ENCODE data around the gene CDHR2.
"Not testable (repeated sequence)": the region's sequence is repeated elsewhere in the genome, so short reads cannot be mapped to it uniquely, and the experiment has no call there.

CDHR2 gene

DNA sequence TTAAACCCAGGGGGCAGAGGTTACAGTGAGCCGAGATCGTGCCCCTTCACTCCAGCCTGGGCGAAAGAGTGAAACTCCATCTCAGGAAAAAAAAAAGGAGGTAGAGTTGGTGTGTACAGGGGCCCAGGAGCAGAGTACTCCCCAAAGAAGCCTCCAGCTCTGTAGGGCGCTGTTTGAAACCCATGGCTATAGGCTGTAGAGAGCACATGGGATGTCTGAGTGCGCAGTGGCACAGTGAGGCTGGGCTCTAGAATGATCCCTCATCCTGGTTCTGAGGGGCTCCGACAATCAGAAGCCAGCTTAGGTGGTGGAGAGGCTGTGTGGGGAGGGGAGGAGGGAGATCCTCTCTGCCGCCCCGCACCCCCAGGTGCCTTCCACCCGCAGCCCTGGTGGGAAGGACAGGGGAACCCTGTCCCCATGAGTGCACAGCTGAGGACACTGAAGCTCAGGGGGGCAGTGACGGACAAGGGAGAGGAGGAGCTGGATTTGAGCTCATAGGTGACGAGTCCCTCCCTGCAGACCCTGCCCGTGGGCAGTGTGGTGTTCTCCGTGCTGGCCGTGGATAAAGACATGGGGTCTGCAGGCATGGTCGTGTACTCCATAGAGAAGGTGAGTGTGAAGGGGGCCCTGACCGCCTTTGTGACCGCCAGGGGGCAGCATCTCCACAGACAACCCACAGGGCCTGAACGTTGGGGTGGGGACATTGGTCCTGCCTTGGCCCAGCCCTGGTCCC is 24.6 kb downstream of the CDHR2 start:
- no peak for DNase-seq (ENCODE audit: low spot score)

DNA sequence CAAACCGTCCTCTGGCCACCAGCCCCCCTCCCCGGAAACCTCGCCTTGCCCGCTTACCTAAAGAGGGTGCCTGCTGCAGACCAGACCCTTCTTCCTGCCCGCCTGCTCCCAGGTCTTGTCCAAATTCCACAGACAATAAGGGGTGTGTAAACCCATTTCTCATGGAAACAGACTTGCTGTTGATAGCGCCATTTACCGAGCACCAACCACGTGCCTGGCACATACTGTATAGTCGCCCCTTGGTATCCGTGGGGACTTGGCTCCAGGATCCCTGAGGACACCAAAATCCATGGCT is 25.1 kb downstream of the CDHR2 start:
- DNase-seq (ENCODE audit: low spot score) = no peak

DNA sequence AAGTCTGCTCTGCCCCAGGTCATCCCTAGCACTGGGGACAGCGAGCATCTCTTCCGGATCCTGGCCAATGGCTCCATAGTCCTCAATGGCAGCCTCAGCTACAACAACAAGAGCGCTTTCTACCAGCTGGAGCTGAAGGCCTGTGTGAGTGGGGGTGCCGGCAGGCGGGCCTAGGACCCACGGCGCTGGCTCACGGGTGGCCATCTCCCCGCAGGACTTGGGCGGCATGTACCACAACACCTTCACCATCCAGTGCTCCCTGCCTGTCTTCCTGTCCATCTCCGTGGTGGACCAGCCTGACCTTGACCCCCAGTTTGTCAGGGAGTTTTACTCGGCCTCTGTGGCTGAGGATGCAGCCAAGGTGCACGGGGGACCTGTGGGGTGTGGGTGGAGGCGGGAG is 25.9 kb downstream of the CDHR2 start:
- DNase-seq (ENCODE audit: low spot score) = no peak

DNA sequence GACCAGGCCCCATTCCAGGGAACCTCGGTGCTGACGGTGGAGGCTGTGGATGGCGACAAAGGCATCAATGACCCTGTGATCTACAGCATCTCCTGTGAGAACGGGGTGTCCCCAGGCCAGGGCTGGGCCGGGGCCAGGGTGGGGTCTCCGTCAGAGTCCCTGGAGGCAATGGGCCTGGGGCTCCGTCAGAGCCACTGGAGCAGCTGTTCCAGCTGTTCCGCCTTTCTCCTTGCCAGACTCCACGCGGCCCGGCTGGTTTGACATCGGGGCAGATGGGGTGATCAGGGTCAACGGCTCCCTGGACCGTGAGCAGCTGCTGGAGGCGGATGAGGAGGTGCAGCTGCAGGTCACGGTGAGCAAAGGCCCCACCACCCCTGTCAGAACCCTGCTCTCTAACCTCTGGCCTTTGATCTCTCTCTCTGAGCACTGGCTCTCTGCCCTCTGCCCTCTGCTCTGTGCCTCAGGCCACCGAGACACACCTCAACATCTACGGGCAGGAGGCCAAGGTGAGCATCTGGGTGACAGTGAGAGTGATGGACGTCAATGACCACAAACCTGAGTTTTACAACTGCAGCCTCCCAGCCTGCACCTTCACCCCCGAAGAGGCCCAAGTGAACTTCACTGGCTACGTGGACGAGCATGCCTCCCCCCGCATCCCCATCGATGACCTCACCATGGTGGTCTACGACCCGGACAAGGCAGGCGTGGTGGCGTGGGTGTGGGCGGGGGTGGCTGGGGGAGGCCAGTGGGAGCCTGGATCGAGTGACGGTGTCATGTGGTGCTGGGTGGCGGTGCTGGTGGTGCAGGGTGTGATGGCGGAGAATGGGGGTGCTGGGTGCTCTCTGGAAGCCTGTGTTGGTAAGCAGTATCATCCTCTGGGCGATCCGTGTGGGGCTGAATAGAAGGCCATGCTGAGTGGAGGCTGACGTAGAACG is 26.6 kb downstream of the CDHR2 start:
- no peak for DNase-seq (ENCODE audit: low spot score)

DNA sequence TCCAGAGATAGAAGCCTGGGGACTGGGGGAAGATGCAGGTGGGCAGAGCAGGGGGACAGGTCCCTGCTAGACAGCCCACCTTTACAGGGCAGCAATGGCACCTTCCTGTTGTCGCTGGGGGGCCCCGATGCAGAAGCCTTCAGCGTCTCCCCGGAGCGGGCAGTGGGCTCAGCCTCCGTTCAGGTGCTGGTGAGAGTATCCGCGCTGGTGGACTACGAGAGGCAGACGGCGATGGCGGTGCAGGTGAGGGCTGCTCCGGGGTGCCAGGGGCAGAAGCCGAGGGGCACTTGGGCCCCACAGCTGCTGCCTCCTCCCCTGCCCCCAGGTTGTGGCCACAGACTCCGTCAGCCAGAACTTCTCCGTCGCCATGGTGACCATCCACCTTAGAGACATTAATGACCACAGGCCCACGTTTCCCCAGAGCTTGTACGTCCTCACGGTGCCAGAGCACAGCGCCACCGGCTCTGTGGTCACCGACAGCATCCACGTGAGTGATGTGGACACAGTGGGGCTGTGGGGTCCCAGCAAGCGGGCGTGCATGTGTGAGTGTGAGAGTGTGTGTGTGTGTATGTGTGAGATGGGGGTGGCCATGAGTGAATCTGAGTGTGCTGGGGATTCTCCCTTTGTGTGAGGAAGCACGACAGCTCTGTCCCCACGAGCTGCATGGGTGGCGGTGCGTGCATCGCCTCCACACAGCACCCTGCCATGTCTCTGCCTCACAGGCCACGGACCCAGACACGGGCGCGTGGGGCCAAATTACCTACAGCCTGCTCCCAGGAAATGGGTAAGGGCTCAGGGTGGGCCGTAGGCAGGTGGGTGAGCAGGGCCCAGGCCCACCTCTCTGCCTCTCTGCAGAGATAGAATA is 28.4 kb downstream of the CDHR2 start:
- no peak for DNase-seq (ENCODE audit: low spot score)

DNA sequence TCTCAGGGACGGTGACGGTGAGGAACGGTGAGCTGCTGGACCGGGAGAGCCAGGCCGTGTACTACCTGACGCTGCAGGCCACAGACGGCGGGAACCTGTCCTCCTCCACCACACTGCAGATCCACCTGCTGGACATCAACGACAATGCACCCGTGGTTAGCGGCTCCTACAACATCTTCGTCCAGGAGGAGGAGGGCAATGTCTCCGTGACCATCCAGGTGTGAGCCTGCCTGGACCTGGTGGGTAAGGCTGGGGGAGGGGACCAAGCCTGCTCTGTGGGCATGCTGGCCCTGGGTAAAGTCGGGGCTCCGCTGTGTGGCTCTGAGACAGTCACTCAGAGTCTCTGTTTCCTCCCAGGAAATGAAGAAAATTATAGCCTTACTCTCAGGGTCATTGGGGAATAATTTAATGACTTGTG is 29.3 kb downstream of the CDHR2 start:
- no peak for DNase-seq (ENCODE audit: low spot score)

DNA sequence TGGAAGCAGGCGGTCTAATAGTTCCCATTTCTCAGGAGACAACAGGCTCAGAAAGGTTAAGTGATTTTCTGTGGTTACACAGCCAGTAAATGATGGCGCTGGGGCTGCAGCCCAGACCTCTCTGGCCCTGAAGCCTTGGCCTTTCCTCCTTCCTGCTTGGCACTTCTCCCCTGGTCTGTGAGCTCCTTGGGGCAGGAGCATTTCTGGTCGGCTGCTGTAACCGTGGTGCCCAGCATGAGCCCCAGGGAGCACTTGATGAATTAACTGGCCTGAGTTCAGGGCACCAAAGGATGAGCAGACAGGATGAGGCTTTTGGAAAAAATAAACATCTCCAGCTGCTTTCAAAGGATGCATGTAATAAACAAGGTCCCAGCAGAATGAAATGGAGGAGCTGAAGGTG is 30.2 kb downstream of the CDHR2 start:
- DNase-seq (ENCODE audit: low spot score) = no peak

DNA sequence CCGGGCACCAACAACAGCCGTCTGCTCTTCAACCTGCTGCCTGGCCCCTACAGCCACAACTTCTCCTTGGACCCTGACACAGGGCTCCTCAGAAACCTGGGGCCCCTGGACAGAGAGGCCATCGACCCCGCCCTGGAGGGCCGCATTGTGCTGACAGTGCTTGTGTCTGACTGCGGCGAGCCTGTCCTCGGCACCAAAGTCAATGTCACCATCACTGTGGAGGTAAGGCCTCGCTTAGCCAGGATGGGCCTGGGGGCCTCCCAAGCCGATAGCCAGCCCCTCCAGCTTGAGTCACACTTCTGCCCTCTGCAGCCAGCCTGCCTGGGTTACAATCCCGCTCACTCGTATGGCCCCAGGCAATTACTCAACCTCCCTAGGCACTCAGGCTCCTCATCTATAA is 32.2 kb downstream of the CDHR2 start:
- DNase-seq (ENCODE audit: low spot score) = no peak

DNA sequence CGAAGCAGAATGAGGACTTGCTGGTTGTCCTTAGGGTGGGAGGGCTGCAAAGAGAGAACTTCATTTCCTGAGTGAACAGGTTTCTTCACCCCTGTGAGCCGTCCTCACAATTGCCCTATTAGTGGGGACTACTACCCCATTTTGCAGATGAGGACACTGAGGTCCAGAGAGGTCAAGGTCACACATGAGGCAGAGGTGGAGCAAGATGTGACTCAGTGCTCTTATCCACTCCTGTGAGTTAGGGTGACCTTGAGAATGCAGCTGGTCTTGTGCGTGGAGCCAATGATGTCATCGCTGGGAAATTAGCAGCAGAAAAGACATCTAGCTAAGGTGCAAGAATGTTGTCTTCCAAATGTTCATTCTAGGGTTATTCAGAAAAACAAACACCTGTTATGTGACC is 33.9 kb downstream of the CDHR2 start:
- no peak for DNase-seq (ENCODE audit: low spot score)

DNA sequence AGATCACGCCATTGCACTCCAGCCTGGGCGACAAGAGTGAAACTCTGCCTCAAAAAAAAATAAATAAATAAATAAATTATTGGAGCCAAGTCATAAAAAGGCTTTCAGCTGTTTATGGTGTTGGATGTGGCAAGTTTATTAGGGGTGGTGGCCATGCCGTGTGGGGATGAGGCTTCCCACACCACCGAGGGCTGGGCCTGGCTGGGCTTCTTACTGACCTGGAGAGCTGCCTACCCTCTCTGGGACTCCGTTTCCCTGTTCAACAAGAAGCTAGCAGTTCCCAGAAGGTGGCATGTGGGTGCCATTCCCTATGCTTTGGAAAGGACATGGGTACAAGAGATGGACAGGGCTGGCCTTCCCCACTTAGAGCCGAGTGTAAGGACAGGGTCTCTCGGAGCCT is 38.3 kb downstream of the CDHR2 start:
- no peak for DNase-seq (ENCODE audit: low spot score)

DNA sequence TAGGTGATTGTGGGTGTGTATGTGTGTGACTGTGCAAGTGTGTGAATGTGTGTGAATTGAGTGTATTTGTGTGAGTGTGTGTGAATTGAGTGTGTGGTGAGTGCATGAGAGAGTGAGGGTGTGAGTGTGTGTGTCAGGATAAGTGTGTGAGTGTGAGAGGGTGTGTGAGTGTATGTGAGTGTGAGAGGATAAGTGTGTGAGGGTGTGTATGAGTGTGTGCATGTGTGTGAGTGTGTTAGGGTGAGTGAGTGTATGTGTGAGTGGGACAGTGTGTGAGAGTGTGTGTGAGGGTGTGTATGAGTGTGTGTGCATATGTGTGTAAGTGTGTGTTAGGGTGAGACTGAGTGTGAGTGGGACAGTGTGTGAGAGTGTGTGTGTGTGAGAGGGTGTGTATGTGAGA is 39.2 kb downstream of the CDHR2 start:
- no peak for DNase-seq (ENCODE audit: low spot score)

DNA sequence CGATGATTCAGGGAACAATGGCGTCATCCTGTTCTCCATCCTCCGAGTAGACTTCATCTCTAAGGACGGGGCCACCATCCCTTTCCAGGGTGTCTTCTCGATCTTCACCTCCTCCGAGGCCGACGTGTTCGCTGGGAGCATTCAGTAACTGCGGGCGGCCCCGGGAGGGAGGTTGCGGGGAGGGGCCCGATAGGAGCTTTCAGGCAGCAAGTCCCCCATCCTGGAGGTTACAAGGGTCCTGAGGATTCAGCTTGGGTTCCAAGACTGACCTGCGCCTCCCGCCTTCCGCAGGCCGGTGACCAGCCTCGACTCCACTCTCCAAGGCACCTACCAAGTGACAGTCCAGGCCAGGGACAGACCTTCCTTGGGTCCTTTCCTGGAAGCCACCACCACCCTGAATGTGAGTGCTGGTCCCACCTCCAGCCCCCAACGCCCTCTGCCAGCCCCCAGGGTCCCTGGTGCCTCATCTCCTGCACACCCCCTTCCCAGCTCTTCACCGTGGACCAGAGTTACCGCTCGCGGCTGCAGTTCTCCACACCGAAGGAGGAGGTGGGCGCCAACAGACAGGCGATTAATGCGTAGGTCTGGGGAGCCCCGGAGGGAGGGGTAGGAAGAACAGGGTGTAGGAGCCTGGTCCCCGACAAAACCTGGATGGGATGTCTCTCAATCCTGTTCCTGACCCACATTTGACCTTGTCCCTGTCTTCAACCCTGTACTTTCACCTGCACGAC is 40.1 kb downstream of the CDHR2 start:
- DNase-seq (ENCODE audit: low spot score) = no peak

DNA sequence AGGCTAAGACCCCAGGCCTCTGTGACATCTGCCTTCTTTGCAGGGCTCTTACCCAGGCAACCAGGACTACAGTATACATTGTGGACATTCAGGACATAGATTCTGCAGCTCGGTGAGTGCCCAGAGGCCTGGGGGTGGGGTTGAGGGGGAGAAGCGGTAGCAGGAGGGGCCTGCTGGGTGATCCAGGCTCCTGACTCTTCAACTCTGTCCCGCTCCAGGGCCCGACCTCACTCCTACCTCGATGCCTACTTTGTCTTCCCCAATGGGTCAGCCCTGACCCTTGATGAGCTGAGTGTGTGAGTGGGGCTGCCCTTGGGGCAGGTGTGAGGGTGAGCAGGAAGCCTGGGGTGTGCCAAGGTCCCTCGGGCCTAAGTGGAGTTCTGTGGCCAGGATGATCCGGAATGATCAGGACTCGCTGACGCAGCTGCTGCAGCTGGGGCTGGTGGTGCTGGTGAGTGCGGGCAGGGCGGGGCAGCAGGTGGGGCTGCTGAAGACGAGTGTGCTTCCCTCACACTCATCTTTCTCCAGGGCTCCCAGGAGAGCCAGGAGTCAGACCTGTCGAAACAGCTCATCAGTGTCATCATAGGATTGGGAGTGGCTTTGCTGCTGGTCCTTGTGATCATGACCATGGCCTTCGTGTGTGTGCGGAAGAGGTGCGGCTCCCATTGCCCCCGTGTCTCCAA is 41.0 kb downstream of the CDHR2 start:
- DNase-seq (ENCODE audit: low spot score) = no peak

DNA sequence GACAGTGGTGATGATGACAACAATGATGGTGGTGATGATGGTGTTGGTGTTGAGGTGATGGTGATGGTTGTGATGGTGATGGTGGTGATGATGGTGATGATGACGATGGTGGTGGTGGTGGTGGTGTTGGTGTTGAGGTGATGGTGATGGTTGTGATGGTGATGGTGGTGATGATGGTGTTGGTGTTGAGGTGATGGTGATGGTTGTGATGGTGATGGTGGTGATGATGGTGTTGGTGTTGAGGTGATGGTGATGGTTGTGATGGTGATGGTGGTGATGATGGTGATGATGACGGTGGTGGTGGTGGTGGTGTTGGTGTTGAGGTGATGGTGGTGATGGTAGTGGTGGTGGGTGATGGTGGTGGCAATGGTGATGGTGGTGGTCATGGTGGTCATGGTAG is 42.5 kb downstream of the CDHR2 start:
- not testable (repeated sequence) for DNase-seq (ENCODE audit: low spot score)

DNA sequence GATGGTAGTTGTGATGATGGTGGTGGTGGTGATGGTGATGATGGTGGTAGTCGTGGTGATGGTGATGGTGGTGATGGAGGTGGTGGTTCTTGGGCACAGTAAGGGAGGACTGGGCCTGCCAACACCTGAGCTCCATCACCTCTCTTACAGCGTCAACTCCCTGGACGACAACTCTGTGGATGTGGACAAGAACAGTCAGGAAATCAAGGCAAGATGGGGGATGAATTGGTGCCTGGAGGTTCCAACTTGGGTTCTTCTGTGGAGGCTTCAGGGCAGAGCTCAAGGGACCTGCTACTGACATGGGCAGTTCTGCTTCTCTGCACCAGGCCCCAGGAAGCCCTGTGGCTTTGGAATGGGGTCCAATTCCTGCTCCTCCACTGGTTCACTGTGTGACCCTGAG is 43.4 kb downstream of the CDHR2 start:
- DNase-seq (ENCODE audit: low spot score) = no peak

DNA sequence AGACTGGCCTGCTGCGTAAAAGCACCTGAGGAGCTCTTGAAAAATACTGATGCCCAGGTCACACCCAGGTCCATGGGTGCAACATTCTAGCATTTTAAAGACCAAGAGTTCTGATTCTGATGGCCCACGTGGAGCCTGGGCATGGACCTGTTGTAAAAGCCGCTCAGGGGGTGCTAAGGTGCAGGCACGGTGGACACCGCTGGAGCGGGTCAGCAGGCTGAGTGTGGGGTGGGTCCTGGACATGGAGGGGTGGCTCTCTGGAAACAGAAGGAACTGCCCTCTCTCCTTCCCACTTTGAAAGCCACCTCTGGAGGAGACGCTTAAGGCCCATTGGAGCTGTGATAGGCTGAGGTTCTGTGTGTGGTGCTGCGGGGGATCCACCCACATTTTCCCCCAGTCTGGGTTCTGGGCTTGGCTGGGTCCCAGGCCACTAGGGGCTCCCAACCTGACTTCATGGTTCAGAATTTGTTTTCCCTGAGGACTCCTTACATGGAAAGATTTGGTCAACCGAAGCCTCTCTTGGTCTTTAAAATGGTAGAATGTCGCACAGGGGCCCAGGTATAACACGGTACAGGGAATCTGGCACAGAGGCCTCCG is 44.2 kb downstream of the CDHR2 start:
- DNase-seq (ENCODE audit: low spot score) = no peak

DNA sequence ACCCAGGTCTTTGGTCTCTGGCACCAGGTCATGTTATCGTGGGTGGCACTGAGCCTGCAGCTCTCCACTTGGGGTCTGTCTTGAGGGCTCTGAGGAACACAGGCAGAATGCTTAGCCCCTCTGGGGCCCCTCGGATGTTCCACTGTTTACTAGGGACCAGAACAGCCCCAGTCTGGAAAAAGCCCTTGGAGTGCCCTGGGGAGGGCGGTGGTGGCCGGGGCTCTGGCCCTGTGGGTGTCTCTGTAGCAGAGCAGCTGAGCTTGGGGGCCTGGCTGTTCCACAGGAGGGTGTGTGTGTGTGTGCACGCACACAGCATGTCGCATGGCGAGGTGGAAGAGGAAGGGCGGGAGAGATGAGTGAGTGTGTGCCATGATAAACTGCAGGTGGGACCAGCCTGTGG is 45.4 kb downstream of the CDHR2 start:
- DNase-seq (ENCODE audit: low spot score) = no peak

DNA sequence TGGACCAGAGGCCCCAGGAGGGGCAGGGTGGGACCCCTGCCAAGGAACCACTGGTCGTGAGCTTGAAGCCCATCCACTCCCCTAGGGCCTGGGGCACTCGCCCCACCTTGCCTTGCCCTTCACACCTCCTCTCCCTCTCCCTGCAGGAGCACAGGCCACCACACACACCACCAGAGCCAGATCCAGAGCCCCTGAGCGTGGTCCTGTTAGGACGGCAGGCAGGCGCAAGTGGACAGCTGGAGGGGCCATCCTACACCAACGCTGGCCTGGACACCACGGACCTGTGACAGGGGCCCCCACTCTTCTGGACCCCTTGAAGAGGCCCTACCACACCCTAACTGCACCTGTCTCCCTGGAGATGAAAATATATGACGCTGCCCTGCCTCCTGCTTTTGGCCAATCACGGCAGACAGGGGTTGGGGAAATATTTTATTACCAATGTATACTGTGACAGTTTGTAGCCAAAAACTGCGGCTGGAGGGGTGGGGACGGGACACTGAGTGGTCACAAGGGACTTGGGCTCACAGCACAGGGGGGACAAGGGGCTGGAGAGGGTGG is 46.3 kb downstream of the CDHR2 start:
- DNase-seq (ENCODE audit: low spot score) = no peak

DNA sequence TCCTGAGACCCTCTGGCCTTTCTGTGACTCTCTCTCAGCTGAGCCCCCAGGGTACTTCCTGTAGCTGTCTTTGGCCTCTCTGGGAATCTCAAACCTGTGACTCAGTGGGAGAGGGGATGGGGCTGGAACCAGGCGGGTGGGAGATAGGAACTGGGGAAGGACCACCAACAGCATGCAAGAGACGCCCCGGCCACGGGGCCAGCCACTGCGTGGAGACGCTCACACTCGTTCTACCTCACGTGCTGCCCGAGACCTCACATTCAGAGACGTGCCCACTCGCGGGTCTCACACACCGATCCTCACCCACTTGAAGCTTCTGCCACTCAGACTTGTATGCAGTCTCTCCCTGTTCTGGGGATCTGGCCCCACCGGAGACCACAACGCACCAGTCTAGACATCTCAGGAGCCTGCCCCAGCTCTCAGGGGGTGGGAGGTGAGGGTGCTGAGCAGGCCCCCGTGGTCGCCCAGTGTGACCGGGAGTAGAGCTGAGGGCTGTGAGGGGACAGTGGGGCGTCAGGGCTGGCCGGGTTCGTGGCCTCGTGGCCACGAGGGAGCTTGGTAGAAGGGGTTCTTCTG is 47.0 kb downstream of the CDHR2 start:
- no peak for DNase-seq (ENCODE audit: low spot score)

DNA sequence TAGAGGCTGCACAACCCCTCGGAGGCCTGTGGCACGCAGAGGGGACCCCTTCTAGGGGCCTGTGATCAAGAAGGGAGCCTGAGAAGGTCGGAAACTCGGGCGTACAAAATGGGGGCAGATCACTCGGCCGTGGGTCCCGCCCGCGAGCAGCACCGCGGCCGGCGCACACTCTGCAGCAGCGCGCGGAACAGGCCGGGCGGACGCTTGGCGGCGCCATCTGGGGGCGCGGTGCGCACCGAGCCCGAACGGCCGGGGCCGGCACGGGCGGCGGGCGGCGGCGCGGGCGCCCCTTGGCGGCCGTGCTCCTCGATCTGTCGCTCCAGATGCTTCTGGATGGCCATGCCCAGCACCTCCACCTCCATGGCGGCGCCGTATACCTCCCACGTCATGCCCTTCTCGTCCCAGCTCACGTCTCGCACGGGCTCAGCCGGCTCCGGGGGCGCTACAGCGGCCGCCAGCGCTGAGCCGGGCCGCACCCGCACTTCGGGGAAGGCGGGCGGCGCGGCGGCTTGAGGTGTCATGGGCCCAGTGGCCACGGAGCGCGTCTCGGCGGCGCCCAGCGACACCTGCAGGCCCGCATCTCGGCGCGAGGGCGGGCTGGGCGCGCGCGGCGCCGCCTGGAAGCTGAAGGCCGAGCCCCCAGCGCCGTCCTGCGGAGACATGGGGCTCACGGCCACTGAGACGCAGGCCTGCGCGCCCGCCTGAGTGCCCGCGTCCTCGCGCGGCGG is 47.7 kb downstream of the CDHR2 start:
- no peak for DNase-seq (ENCODE audit: low spot score)

Data from COLO829 (cell line).